ENCODE results near the gene MLPH.

- TF ChIP-seq, protein P1, sequence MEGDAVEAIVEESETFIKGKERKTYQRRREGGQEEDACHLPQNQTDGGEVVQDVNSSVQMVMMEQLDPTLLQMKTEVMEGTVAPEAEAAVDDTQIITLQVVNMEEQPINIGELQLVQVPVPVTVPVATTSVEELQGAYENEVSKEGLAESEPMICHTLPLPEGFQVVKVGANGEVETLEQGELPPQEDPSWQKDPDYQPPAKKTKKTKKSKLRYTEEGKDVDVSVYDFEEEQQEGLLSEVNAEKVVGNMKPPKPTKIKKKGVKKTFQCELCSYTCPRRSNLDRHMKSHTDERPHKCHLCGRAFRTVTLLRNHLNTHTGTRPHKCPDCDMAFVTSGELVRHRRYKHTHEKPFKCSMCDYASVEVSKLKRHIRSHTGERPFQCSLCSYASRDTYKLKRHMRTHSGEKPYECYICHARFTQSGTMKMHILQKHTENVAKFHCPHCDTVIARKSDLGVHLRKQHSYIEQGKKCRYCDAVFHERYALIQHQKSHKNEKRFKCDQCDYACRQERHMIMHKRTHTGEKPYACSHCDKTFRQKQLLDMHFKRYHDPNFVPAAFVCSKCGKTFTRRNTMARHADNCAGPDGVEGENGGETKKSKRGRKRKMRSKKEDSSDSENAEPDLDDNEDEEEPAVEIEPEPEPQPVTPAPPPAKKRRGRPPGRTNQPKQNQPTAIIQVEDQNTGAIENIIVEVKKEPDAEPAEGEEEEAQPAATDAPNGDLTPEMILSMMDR (IDR thresholded peaks at IDR 0.05) = no peak
- no peak for TF ChIP-seq POLR2AphosphoS5 (IDR thresholded peaks at IDR 0.05; ENCODE audit: low read depth, low read length)
- TF ChIP-seq, protein P2, sequence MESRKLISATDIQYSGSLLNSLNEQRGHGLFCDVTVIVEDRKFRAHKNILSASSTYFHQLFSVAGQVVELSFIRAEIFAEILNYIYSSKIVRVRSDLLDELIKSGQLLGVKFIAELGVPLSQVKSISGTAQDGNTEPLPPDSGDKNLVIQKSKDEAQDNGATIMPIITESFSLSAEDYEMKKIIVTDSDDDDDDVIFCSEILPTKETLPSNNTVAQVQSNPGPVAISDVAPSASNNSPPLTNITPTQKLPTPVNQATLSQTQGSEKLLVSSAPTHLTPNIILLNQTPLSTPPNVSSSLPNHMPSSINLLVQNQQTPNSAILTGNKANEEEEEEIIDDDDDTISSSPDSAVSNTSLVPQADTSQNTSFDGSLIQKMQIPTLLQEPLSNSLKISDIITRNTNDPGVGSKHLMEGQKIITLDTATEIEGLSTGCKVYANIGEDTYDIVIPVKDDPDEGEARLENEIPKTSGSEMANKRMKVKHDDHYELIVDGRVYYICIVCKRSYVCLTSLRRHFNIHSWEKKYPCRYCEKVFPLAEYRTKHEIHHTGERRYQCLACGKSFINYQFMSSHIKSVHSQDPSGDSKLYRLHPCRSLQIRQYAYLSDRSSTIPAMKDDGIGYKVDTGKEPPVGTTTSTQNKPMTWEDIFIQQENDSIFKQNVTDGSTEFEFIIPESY (IDR thresholded peaks at IDR 0.05; ENCODE audit: borderline replicate concordance, low read depth) = no peak
- no peak for TF ChIP-seq TAF1 (IDR thresholded peaks at IDR 0.05; ENCODE audit: borderline replicate concordance, low read depth, low read length)
- TF ChIP-seq MAX (IDR thresholded peaks at IDR 0.05; ENCODE audit: low read depth) = no peak
- TF ChIP-seq, protein P3, sequence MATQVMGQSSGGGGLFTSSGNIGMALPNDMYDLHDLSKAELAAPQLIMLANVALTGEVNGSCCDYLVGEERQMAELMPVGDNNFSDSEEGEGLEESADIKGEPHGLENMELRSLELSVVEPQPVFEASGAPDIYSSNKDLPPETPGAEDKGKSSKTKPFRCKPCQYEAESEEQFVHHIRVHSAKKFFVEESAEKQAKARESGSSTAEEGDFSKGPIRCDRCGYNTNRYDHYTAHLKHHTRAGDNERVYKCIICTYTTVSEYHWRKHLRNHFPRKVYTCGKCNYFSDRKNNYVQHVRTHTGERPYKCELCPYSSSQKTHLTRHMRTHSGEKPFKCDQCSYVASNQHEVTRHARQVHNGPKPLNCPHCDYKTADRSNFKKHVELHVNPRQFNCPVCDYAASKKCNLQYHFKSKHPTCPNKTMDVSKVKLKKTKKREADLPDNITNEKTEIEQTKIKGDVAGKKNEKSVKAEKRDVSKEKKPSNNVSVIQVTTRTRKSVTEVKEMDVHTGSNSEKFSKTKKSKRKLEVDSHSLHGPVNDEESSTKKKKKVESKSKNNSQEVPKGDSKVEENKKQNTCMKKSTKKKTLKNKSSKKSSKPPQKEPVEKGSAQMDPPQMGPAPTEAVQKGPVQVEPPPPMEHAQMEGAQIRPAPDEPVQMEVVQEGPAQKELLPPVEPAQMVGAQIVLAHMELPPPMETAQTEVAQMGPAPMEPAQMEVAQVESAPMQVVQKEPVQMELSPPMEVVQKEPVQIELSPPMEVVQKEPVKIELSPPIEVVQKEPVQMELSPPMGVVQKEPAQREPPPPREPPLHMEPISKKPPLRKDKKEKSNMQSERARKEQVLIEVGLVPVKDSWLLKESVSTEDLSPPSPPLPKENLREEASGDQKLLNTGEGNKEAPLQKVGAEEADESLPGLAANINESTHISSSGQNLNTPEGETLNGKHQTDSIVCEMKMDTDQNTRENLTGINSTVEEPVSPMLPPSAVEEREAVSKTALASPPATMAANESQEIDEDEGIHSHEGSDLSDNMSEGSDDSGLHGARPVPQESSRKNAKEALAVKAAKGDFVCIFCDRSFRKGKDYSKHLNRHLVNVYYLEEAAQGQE (IDR thresholded peaks at IDR 0.05; ENCODE audit: low read depth, low read length) = no peak
- TF ChIP-seq TEAD4 (IDR thresholded peaks at IDR 0.05; ENCODE audit: borderline replicate concordance, insufficient read depth) = no peak
- no peak for TF ChIP-seq CHD2 (IDR thresholded peaks at IDR 0.05; ENCODE audit: low read length, partially characterized antibody)
- no peak for TF ChIP-seq JUND (IDR thresholded peaks at IDR 0.05)
- no peak for TF ChIP-seq SIN3A (IDR thresholded peaks at IDR 0.05; ENCODE audit: borderline replicate concordance, low read depth, low read length)
- TF ChIP-seq FOSL2 (IDR thresholded peaks at IDR 0.05; ENCODE audit: borderline replicate concordance, low read depth) = no peak
- TF ChIP-seq EZH2phosphoT487 (IDR thresholded peaks at IDR 0.05; ENCODE audit: borderline replicate concordance, low read depth) = no peak
- TF ChIP-seq USF1 (IDR thresholded peaks at IDR 0.05; ENCODE audit: borderline replicate concordance, low read depth) = no peak
Observed at GRCh38 chr2:237536617-237537016, 49.6 kb downstream of the MLPH start.
